Neural crest cell (in vitro differentiated cells): ENCODE data around the gene SMG6. TPM values are rescaled to one million over a fixed set of nuclear protein-coding genes. Genes with fewer than 3 reads are reported as not detected.

Source experiments
- DNase-seq: peaks from one replicate; pipeline ENCODE4 v3.0.0; 2021; ENCODE audit warnings: low read depth, mixed read lengths, low spot score
- H3K27ac Mint-ChIP-seq: one replicate; pipeline ENCODE4 v1.8.0; 2021; ENCODE audit warnings: mild to moderate bottlenecking, mixed read lengths; ENCODE audit not compliant: unreplicated experiment
- H3K27me3 Mint-ChIP-seq: 2 replicates; pipeline ENCODE4 v1.8.0; 2021; ENCODE audit warnings: low read depth, mild to moderate bottlenecking, mixed read lengths
- H3K36me3 Mint-ChIP-seq: 2 replicates; pipeline ENCODE4 v1.8.0; 2021; ENCODE audit warnings: low read depth, mild to moderate bottlenecking, mixed read lengths
- H3K4me1 Mint-ChIP-seq: 2 replicates; pipeline ENCODE4 v1.8.0; 2021; ENCODE audit warnings: mixed read lengths
- H3K4me3 Mint-ChIP-seq: one replicate; pipeline ENCODE4 v1.8.0; 2021; ENCODE audit warnings: mild to moderate bottlenecking, mixed read lengths
- H3K9me3 Mint-ChIP-seq: 2 replicates; pipeline ENCODE4 v1.8.0; 2021; ENCODE audit warnings: mixed read lengths
- CTCF ChIP-seq: fragments of 200-600 bp; sonication (generic); conservative IDR thresholded peaks from 2 replicates; pipeline ENCODE4 v1.5.0; 2021; ENCODE audit warnings: antibody characterized with exemption, mild to moderate bottlenecking
- total RNA-seq: library from RNA; stranded (reverse); gene quantifications from 2 replicates; pipeline ENCODE4 v1.2.1, GENCODE V29; 2021

Gene SMG6
- total RNA-seq, 1 donor from 2014 or later: 57.2 TPM

- no peak for DNase-seq
- H3K27me3 Mint-ChIP-seq: peaks cover 32% of the 10 kb centered on the region
- H3K9me3 Mint-ChIP-seq: no peaks in the 10 kb centered on the region
- H3K36me3 Mint-ChIP-seq: peaks cover 15% of the 10 kb centered on the region
- peaks cover 40% of the 10 kb centered on the region for H3K4me1 Mint-ChIP-seq
- no peak for TF ChIP-seq CTCF
- H3K27ac Mint-ChIP-seq: peak overlapping the region; percentile 86
- peak overlapping the region; percentile 61 for H3K4me3 Mint-ChIP-seq
Measured at GRCh38 chr17:2064520-2064971, 239.0 kb downstream of the SMG6 start.

GRCh38 chr17:2064147-2064489, 239.5 kb downstream of the SMG6 start:
- DNase-seq: no peak
- H3K27me3 Mint-ChIP-seq: peaks cover 36% of the 10 kb centered on the region
- peaks cover 17% of the 10 kb centered on the region for H3K36me3 Mint-ChIP-seq
- no peak overlapping the region for H3K27ac Mint-ChIP-seq
- TF ChIP-seq CTCF: no peak
- no peaks in the 10 kb centered on the region for H3K9me3 Mint-ChIP-seq
- no peak overlapping the region for H3K4me3 Mint-ChIP-seq
- peaks cover 40% of the 10 kb centered on the region for H3K4me1 Mint-ChIP-seq

GRCh38 chr17:2063261-2064146, 240.1 kb downstream of the SMG6 start:
- TF ChIP-seq CTCF: no peak
- Mint-ChIP-seq H3K4me3 (no peak overlapping the region), H3K4me1 (peaks cover 34% of the 10 kb centered on the region), H3K36me3 (peaks cover 17% of the 10 kb centered on the region), H3K9me3 (no peaks in the 10 kb centered on the region), H3K27me3 (peaks cover 39% of the 10 kb centered on the region), H3K27ac (no peak overlapping the region)
- DNase-seq: no peak

- Mint-ChIP-seq H3K36me3 (peaks cover 17% of the 10 kb centered on the region), H3K4me3 (no peak overlapping the region), H3K4me1 (peaks cover 33% of the 10 kb centered on the region), H3K9me3 (no peaks in the 10 kb centered on the region), H3K27ac (peak overlapping the region; percentile 62), H3K27me3 (peaks cover 48% of the 10 kb centered on the region)
- no peak for TF ChIP-seq CTCF
- DNase-seq: no peak
Measured at GRCh38 chr17:2062571-2063183, 240.9 kb downstream of the SMG6 start.

- Mint-ChIP-seq H3K4me1 (peaks cover 23% of the 10 kb centered on the region), H3K36me3 (peaks cover 17% of the 10 kb centered on the region), H3K9me3 (no peaks in the 10 kb centered on the region), H3K27me3 (peaks cover 51% of the 10 kb centered on the region), H3K27ac (no peak overlapping the region), H3K4me3 (no peak overlapping the region)
- no peak for TF ChIP-seq CTCF
- DNase-seq: no peak
Measured at GRCh38 chr17:2061441-2061958, 242.1 kb downstream of the SMG6 start.
